Measurements from ENCODE around the gene NRG3. TPM values are rescaled to one million over a fixed set of nuclear protein-coding genes. Genes with fewer than 3 reads are reported as not detected.

The NRG3 gene
- total and polyA plus RNA-seq, 2 of the 8 experiments (the other 6 are each of a cell fraction or from before 2014, with no cell fraction given), result 4.2 to 5.0 TPM

DNA sequence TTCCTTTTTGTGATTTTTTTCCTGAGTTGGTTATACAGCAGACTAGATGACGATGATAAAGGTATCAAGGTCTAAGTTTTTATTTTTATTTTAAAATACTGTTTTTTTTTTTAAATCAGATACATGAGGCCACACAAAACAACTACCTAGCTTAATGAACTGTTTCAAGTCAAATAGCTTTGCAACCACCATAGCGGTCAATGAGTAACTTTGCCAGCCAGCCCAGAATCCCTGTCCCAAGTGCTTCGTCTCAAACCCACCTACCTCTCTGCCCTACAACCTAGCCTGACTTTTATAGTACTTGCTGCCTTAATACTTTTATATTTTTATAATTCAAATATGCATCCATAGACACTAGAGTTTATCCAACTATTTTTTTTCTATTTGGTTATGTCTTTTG, 676.5 kb downstream of the NRG3 start:
- no peak overlapping the region for H2AFZ ChIP-seq (ENCODE audit: low read length)
- H4K5ac ChIP-seq (ENCODE audit: insufficient read length, low read depth, low read length), result no peak overlapping the region
- no peak overlapping the region for H3K4me2 ChIP-seq (ENCODE audit: insufficient read depth in 1 of 2, low read depth in 2 of 2, low read length in 2 of 2)
- no peak overlapping the region for H2AK5ac ChIP-seq (ENCODE audit: low read depth, low read length)
- H3K23ac ChIP-seq (ENCODE audit: insufficient read length), result no peak overlapping the region
- no peaks in the 10 kb centered on the region for H4K20me1 ChIP-seq (replicated peaks in 1 of 2; ENCODE audit: control insufficient read depth in 1 of 2, insufficient read depth in 2 of 2, low read length in 2 of 2)
- no peaks in the 10 kb centered on the region for H3K79me1 ChIP-seq (ENCODE audit: low read depth, low read length)
- no peak for FAIRE-seq
- no peak overlapping the region for H2BK20ac ChIP-seq (ENCODE audit: low read length)
- no peak overlapping the region for H2BK120ac ChIP-seq (replicated peaks; ENCODE audit: low read depth, low read length)
- H3K9me3 ChIP-seq (ENCODE audit: insufficient read depth in 2 of 2, low read depth in 1 of 2, low read length in 1 of 2), result no peaks in the 10 kb centered on the region
- ChIA-PET POLR2A (ENCODE audit: partially characterized antibody) (no interaction called here), CTCF (ENCODE audit: partially characterized antibody) (interaction anchor here (1.7 kb wide), 1 partner anchor 10 kb away, joined by 5 read pairs; no protein-coding TSS in a partner anchor)
- no peaks in the 10 kb centered on the region for H3K4me1 ChIP-seq (replicated peaks in 1 of 4; ENCODE audit: control insufficient read depth in 3 of 4, insufficient read depth in 4 of 4, low read length in 3 of 4)
- no peak overlapping the region for H3K4me3 ChIP-seq (ENCODE audit: extremely low read depth in 1 of 4, insufficient read depth in 2 of 4, low read depth in 3 of 4, low read length in 4 of 4)
- H3K36me3 ChIP-seq (ENCODE audit: control insufficient read depth in 2 of 4, insufficient read depth in 4 of 4, low read length in 3 of 4), result no peaks in the 10 kb centered on the region
- H2BK5ac ChIP-seq (ENCODE audit: low read depth, low read length), result no peak overlapping the region
- H3K79me2 ChIP-seq (ENCODE audit: control insufficient read depth in 1 of 2, insufficient read depth in 2 of 2, low read length in 2 of 2), result no peaks in the 10 kb centered on the region
- DNase-seq (ENCODE audit: low read depth in 1 of 2, low spot score in 2 of 2), result no peak
- no peak overlapping the region for H4K91ac ChIP-seq (replicated peaks; ENCODE audit: insufficient read length, low read length)
- H3K9ac ChIP-seq (replicated peaks in 1 of 4; ENCODE audit: extremely low read depth in 1 of 4, low read depth in 3 of 4, low read length in 3 of 4), result no peak overlapping the region
- TF ChIP-seq, protein P1, sequence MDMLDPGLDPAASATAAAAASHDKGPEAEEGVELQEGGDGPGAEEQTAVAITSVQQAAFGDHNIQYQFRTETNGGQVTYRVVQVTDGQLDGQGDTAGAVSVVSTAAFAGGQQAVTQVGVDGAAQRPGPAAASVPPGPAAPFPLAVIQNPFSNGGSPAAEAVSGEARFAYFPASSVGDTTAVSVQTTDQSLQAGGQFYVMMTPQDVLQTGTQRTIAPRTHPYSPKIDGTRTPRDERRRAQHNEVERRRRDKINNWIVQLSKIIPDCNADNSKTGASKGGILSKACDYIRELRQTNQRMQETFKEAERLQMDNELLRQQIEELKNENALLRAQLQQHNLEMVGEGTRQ (IDR thresholded peaks at IDR 0.05; ENCODE audit: low read length), result no peak
- TF ChIP-seq JUN (IDR thresholded peaks at IDR 0.05; ENCODE audit: low read depth, low read length) (no peak), TCF12 (IDR thresholded peaks at IDR 0.05; ENCODE audit: low read depth, low read length) (no peak), SIRT6 (IDR thresholded peaks at IDR 0.05; ENCODE audit: low read length) (no peak), KDM5A (IDR thresholded peaks at IDR 0.05; ENCODE audit: low read length) (no peak), RNF2 (IDR thresholded peaks at IDR 0.05; ENCODE audit: borderline replicate concordance, low read depth, low read length, missing control alignments, poor library complexity, severe bottlenecking) (no peak), SIN3A (conservative IDR thresholded peaks at IDR 0.05 in 1 of 2, IDR thresholded peaks at IDR 0.05 in 1 of 2; ENCODE audit: low read depth in 1 of 2, low read length in 2 of 2) (no peak), CBX5 (IDR thresholded peaks at IDR 0.05; ENCODE audit: low read depth, low read length) (no peak), POLR2A (IDR thresholded peaks at IDR 0.05; ENCODE audit: control extremely low read depth in 1 of 2, low read depth in 2 of 2, low read length in 2 of 2) (no peak)
- H3K4ac ChIP-seq (replicated peaks; ENCODE audit: insufficient read length, low read depth, low read length), result no peak overlapping the region
- H3K27ac ChIP-seq (ENCODE audit: low read depth, low read length), result no peak overlapping the region
- H4K8ac ChIP-seq (ENCODE audit: extremely low read depth, insufficient read depth, low read length), result no peak overlapping the region
- no peak overlapping the region for H3K14ac ChIP-seq (ENCODE audit: insufficient read length)
- H3K18ac ChIP-seq (ENCODE audit: extremely low read depth, low read length), result no peak overlapping the region
- WGBS, 2 experiments (ENCODE audit: extremely low coverage in 1 of 2, insufficient coverage in 1 of 2, insufficient read length in 1 of 2, insufficient replicate concordance in 2 of 2, low coverage in 1 of 2, low lambda C conversion rate in 2 of 2, missing lambda C conversion rate in 1 of 2), result 85% methylated on average over 3 of the region's 3 CpGs; no CpG with 5 or more reads in 1 of the 2 experiments
- no peak overlapping the region for H3K56ac ChIP-seq (replicated peaks; ENCODE audit: insufficient read length, low read depth, low read length)
- H2BK15ac ChIP-seq (ENCODE audit: low read length), result no peak overlapping the region
- no peaks in the 10 kb centered on the region for H3K23me2 ChIP-seq (ENCODE audit: low read depth, low read length)
- no peaks in the 10 kb centered on the region for H3K27me3 ChIP-seq (replicated peaks in 1 of 4; ENCODE audit: control insufficient read depth in 3 of 4, extremely low read depth in 1 of 4, insufficient read depth in 3 of 4, low read length in 3 of 4)
- no peak overlapping the region for H2BK12ac ChIP-seq (ENCODE audit: low read depth, low read length)
